GM21786 (cell line): Measurements from ENCODE around the gene FSD2.
"Not testable (repeated sequence)": the region's sequence is repeated elsewhere in the genome, so short reads cannot be mapped to it uniquely, and the experiment has no call there.

Experiments used
- ATAC-seq: cut with Tn5 transposase; IDR thresholded peaks from one replicate; pipeline ENCODE4 v1.9.1; 2021; ENCODE audit not compliant: unreplicated experiment

FSD2 gene

GRCh38 chr15:82831894-82832600 is 26.2 kb upstream of the FSD2 start:
- ATAC-seq, result no peak

- no peak for ATAC-seq
These were observed 24.7 kb upstream of the FSD2 start for GRCh38 chr15:82830427-82831173.

- no peak for ATAC-seq
These were observed 23.4 kb upstream of the FSD2 start for GRCh38 chr15:82829234-82829633.

- ATAC-seq, result no peak
These were observed 22.2 kb upstream of the FSD2 start for GRCh38 chr15:82828075-82828474.

GRCh38 chr15:82823049-82823448 is 17.2 kb upstream of the FSD2 start:
- no peak for ATAC-seq

GRCh38 chr15:82821851-82822250 is 16.0 kb upstream of the FSD2 start:
- not testable (repeated sequence) for ATAC-seq

- ATAC-seq, result not testable (repeated sequence)
These were observed 15.5 kb upstream of the FSD2 start for GRCh38 chr15:82821396-82821795.

GRCh38 chr15:82820128-82820527 is 14.3 kb upstream of the FSD2 start:
- ATAC-seq, result no peak

- ATAC-seq, result no peak
These were observed 7.1 kb upstream of the FSD2 start for GRCh38 chr15:82812994-82813393.

GRCh38 chr15:82810890-82811426 is 5.1 kb upstream of the FSD2 start:
- ATAC-seq, result no peak

- ATAC-seq, result peak; percentile 7
These were observed 4.4 kb upstream of the FSD2 start for GRCh38 chr15:82810061-82810889.

GRCh38 chr15:82809308-82810060 is 3.6 kb upstream of the FSD2 start, which contains the start of gene WHAMM:
Gene WHAMM, plus strand, starts transcription at chr15:82809628. Its CDS starts 99 bp downstream, at chr15:82809727.
- peak; percentile 75 for ATAC-seq

GRCh38 chr15:82808634-82809041 is 2.8 kb upstream of the FSD2 start:
- ATAC-seq, result no peak

- ATAC-seq, result no peak
These were observed 2.2 kb upstream of the FSD2 start for GRCh38 chr15:82807920-82808633.

- ATAC-seq, result no peak
These were observed 1.3 kb downstream of the FSD2 start for GRCh38 chr15:82804575-82804949.

- no peak for ATAC-seq
These were observed 1.9 kb downstream of the FSD2 start for GRCh38 chr15:82803793-82804574.

- ATAC-seq, result no peak
These were observed 3.4 kb downstream of the FSD2 start for GRCh38 chr15:82802497-82802896.

- no peak for ATAC-seq
These were observed 6.6 kb downstream of the FSD2 start for GRCh38 chr15:82799183-82799841.
